AG04450 (cell line): ENCODE results near the gene PAEP. TPM values are rescaled to one million over a fixed set of nuclear protein-coding genes. Genes with fewer than 3 reads are reported as not detected.

ENCODE experiments used
- CTCF ChIA-PET: fragments of 300-600, 350-600 bp; formaldehyde crosslinking; extraction: SDS; loops from one replicate; lab custom pipeline; 2022; ENCODE audit warnings: antibody characterized with exemption, inconsistent platforms; lab: Charles Lee
- POLR2A ChIA-PET: fragments of 350-600 bp; formaldehyde crosslinking; extraction: SDS; loops from one replicate; lab custom pipeline; 2021; ENCODE audit warnings: antibody characterized with exemption, inconsistent platforms; lab: Yijun Ruan, JAX
- DNase-seq: peaks from one replicate; pipeline ENCODE4 v3.0.0-alpha.2; 2011; ENCODE audit warnings: low read depth, low spot score
- H3K27ac ChIP-seq: one replicate; pipeline ENCODE4 v1.5.1; 2012; ENCODE audit warnings: low read depth, low read length, control low read depth
- H3K27me3 ChIP-seq: one replicate; pipeline ENCODE4 v1.6.0; 2012; ENCODE audit warnings: low read length; ENCODE audit not compliant: control insufficient read depth, insufficient read depth
- H3K4me3 ChIP-seq: 2 replicates; pipeline ENCODE4 v1.5.1; 2011; ENCODE audit warnings: mild to moderate bottlenecking, low read depth, low read length, control low read depth
- H3K9me3 ChIP-seq: 2 replicates; pipeline ENCODE4 v1.5.1; 2012; ENCODE audit warnings: low read length; ENCODE audit not compliant: control insufficient read depth, insufficient read depth
- CTCF ChIP-seq: IDR thresholded peaks from 2 replicates; pipeline ENCODE4 v1.5.1; 2011; ENCODE audit warnings: low read depth, low read length, control low read depth, inconsistent platforms
- polyA plus RNA-seq: library from polyadenylated mRNA; depleted of rRNA; stranded (reverse); fragments of >200 nt; gene quantifications from 2 replicates; pipeline ENCODE4 v1.2.3, GENCODE V29; 2011

The PAEP gene
- polyA plus RNA-seq, 1 experiment, result not detected

DNA sequence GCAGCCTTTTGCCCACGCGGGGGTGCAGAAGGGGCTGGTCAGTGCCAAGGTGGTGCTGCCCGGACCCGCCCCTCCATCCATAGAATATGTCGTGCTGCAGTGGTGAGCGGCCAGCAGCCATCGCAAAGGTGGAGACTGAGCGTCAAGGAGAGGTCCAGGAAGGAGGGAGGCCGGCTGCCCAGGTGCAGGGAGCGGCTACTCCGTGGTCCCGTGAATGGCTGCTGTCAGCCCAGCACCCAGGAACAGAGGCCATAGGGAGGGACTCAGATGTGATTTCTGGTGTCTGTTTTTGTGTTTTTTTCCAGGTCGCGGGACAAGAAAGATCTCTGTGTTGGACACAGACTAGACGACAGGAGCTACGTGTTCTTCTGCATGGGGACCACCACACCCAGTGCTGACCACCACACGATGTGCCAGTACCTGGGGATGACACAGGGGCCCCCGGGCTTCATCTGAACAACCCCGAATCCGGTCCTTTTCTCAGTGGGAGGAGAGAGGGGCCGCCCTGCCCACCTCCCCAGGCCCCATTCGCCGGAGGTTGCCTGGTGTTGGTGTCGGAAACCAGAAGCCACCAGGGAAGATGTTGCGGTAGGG is 29.0 kb downstream of the PAEP start:
- TF ChIP-seq CTCF, result no peak
- DNase-seq, result no peak
- Histone ChIP-seq H3K27ac (no peak overlapping the region), H3K27me3 (peaks cover 3% of the 10 kb centered on the region), H3K9me3 (peaks cover 3% of the 10 kb centered on the region; the same call in 1 of the 2 replicates), H3K4me3 (no peak overlapping the region)
- ChIA-PET CTCF (interaction anchor here (1.8 kb wide), 1 partner anchor 13 kb away, joined by 6 read pairs; no protein-coding TSS in a partner anchor), POLR2A (no interaction called here)

DNA sequence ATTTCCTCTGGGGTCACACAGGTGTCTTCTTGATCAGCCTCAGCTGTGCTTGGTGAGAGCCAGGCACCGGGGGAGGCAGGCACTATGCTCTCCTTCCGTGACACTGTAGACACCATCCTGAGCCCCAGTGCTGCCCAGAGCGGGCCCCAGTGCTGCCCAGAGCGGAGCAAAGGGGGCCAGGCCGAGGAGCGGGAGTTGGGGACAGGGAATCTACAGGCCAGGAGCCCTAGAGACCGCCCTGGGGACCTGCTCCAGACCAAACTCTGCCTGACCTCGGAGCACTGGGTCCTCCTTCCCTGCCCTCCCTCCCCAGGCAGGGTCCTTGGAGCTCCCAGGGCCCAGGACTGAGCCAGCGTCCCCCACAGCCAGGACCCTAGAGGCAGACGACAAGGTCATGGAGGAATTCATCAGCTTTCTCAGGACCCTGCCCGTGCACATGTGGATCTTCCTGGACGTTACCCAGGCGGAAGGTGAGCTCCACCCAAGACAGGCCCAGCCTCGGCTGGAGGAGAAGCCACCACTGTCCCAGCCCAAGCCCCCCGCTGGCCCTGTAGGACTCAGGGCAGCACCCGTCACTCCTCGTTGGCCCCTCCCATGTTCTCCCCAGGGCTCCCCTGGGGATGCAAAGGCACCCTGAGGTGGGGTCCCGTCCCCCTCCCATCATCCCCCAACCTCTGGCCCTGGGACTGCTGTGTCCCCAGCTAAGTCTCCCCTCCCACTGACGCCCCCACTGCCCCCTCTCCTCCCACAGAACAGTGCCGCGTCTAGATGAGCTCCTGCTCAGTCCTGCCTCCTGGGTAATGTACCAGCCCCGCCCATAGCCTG is 30.2 kb downstream of the PAEP start:
- Histone ChIP-seq H3K4me3 (no peak overlapping the region), H3K27me3 (peaks cover 3% of the 10 kb centered on the region), H3K9me3 (peaks cover under 1% of the 10 kb centered on the region; the same call in 1 of the 2 replicates), H3K27ac (no peak overlapping the region)
- no peak for TF ChIP-seq CTCF
- ChIA-PET CTCF (no interaction called here), POLR2A (no interaction called here)
- DNase-seq, result no peak

DNA sequence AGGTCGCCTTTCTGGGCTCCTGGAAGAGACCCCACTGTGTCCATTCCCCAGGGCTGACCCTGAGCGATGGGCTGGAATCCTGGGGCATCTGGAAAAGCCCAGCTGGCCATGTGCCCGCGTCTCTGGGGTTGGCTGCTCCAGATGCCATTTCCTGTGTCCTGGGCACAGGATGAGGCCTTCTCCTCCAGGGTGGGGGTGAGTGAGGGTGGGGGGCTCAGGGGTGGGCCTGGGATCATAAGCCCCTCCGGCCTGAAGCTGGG is 30.7 kb downstream of the PAEP start:
- peaks cover 5% of the 10 kb centered on the region for H3K27me3 ChIP-seq
- no peak overlapping the region for H3K27ac ChIP-seq
- CTCF ChIA-PET, result no interaction called here
- POLR2A ChIA-PET, result no interaction called here
- H3K4me3 ChIP-seq, result no peak overlapping the region
- TF ChIP-seq CTCF, result no peak
- DNase-seq, result no peak
- H3K9me3 ChIP-seq, result no peaks in the 10 kb centered on the region; the same call in 1 of the 2 replicates

- no peaks in the 10 kb centered on the region; the same call in 1 of the 2 replicates for H3K9me3 ChIP-seq
- POLR2A ChIA-PET, result no interaction called here
- peaks cover 5% of the 10 kb centered on the region for H3K27me3 ChIP-seq
- CTCF ChIA-PET, result interaction anchor here (2.1 kb wide), 1 partner anchor 10 kb away, joined by 6 read pairs; no protein-coding TSS in a partner anchor
- H3K4me3 ChIP-seq, result no peak overlapping the region
- no peak overlapping the region for H3K27ac ChIP-seq
- DNase-seq, result no peak
- TF ChIP-seq CTCF, result no peak
These were observed 31.1 kb downstream of the PAEP start for GRCh38 chr9:135592625-135593024.

- Histone ChIP-seq H3K27ac (no peak overlapping the region), H3K4me3 (no peak overlapping the region), H3K27me3 (peaks cover 5% of the 10 kb centered on the region), H3K9me3 (no peaks in the 10 kb centered on the region; the same call in 1 of the 2 replicates)
- no peak for DNase-seq
- ChIA-PET POLR2A (no interaction called here), CTCF (no interaction called here)
- TF ChIP-seq CTCF, result no peak
These were observed 34.7 kb downstream of the PAEP start for GRCh38 chr9:135596211-135596610.
